Astrocyte (in vitro differentiated cells and primary cell): ENCODE data around the gene JAKMIP1.

Source experiments
- EZH2 ChIP-seq: IDR thresholded peaks from 2 replicates; pipeline ENCODE4 v1.6.1; 2012; ENCODE audit warnings: mild to moderate bottlenecking, low read length, inconsistent platforms; ENCODE audit not compliant: insufficient read depth
- TF ChIP-seq, protein P1 (sequence below): IDR thresholded peaks from 2 replicates; pipeline ENCODE4 v1.5.1; 2011; ENCODE audit warnings: low read depth, mild to moderate bottlenecking, inconsistent platforms, low read length, moderate library complexity; ENCODE audit not compliant: insufficient read depth

DNA sequence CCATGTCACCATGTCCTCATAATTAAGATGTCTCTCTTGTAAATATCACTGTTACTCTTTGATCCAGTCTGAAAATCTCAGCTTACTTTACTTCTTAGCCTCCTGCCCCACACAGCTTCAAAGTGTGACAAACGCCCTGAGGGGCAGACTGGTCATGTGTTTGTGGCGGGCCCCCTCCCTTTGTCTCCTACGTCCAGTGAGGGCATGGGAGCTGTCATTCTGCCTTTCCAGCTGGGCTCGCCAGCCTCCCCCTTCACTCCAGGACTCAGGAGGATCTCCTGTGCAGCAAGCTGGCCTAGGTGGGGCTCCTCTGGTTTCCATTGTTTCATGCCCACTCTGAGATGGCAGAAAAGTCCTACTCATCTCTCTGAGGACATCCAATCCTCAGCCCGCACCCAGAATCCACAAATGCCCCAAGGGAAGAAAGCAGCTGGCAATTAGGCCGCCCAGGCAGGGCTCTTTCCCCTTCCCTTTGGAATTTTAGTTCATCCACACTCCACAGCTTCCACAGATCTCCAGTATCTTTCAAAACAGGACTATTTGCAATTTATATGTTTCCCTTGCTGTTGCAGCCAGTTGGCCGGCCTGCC lies 95.7 kb downstream of the JAKMIP1 start:
- TF ChIP-seq, protein P1, sequence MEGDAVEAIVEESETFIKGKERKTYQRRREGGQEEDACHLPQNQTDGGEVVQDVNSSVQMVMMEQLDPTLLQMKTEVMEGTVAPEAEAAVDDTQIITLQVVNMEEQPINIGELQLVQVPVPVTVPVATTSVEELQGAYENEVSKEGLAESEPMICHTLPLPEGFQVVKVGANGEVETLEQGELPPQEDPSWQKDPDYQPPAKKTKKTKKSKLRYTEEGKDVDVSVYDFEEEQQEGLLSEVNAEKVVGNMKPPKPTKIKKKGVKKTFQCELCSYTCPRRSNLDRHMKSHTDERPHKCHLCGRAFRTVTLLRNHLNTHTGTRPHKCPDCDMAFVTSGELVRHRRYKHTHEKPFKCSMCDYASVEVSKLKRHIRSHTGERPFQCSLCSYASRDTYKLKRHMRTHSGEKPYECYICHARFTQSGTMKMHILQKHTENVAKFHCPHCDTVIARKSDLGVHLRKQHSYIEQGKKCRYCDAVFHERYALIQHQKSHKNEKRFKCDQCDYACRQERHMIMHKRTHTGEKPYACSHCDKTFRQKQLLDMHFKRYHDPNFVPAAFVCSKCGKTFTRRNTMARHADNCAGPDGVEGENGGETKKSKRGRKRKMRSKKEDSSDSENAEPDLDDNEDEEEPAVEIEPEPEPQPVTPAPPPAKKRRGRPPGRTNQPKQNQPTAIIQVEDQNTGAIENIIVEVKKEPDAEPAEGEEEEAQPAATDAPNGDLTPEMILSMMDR = no peak
- no peak for TF ChIP-seq EZH2
